Mesenchymal stem cell (in vitro differentiated cells and primary cell): ENCODE measurements around the gene CYB5R4.

ENCODE experiments used
- DNase-seq: peaks from one replicate; pipeline ENCODE4 v3.0.0-alpha.2; 2013
- H2AFZ ChIP-seq: one replicate; pipeline ENCODE4 v1.6.1; 2013; ENCODE audit warnings: low read depth, mild to moderate bottlenecking, control low read depth, inconsistent platforms, low read length, moderate library complexity
- H2AK5ac ChIP-seq: 2 replicates; pipeline ENCODE4 v1.6.1; 2013; ENCODE audit warnings: low read length, moderate library complexity, mild to moderate bottlenecking, inconsistent platforms; ENCODE audit not compliant: severe bottlenecking
- H2BK120ac ChIP-seq: one replicate; pipeline ENCODE4 v1.6.1; 2013; ENCODE audit warnings: low read depth, mild to moderate bottlenecking, inconsistent platforms, low read length, moderate library complexity
- H2BK12ac ChIP-seq, 2 experiments: one replicate each; pipeline ENCODE4 v1.6.1; 2013; ENCODE audit warnings: inconsistent platforms in 2 of 2, low read length in 2 of 2, mild to moderate bottlenecking in 2 of 2, moderate library complexity in 2 of 2, control low read depth in 1 of 2
- H2BK15ac ChIP-seq: one replicate; pipeline ENCODE4 v1.6.1; 2013; ENCODE audit warnings: mild to moderate bottlenecking, low read depth, inconsistent platforms; ENCODE audit not compliant: poor library complexity, severe bottlenecking
- H2BK5ac ChIP-seq: 2 replicates; pipeline ENCODE4 v1.6.1; 2013; ENCODE audit warnings: low read depth, mild to moderate bottlenecking, low read length, control low read depth, inconsistent platforms; ENCODE audit not compliant: poor library complexity, severe bottlenecking
- H3K14ac ChIP-seq, 2 experiments: one replicate each; pipeline ENCODE4 v1.6.1; 2013; ENCODE audit warnings: inconsistent platforms in 2 of 2, low read length in 2 of 2, control low read depth in 1 of 2, mild to moderate bottlenecking in 1 of 2, moderate library complexity in 1 of 2
- H3K18ac ChIP-seq, 2 experiments: one replicate each; pipeline ENCODE4 v1.6.1; 2013; ENCODE audit warnings: inconsistent platforms in 2 of 2, low read length in 2 of 2, control low read depth in 1 of 2, low read depth in 1 of 2, mild to moderate bottlenecking in 1 of 2
- H3K23ac ChIP-seq, 2 experiments: one replicate each; pipeline ENCODE4 v1.6.1; 2013; ENCODE audit warnings: inconsistent platforms in 2 of 2, low read length in 2 of 2, mild to moderate bottlenecking in 2 of 2, moderate library complexity in 2 of 2, control low read depth in 1 of 2
- H3K27ac ChIP-seq: 2 replicates; pipeline ENCODE4 v1.5.1; 2013; ENCODE audit warnings: mild to moderate bottlenecking, moderate library complexity, low read length, control low read depth, inconsistent platforms; ENCODE audit not compliant: poor library complexity, severe bottlenecking
- H3K27me3 ChIP-seq, 2 experiments: 2 replicates each; pipeline versions ENCODE4 v1.6.1 to v1.7.0; 2013; ENCODE audit warnings: low read length in 2 of 2, mild to moderate bottlenecking in 2 of 2, moderate library complexity in 2 of 2, control low read depth in 1 of 2, inconsistent platforms in 1 of 2; ENCODE audit not compliant: control insufficient read depth in 1 of 2, insufficient read depth in 1 of 2
- H3K36me3 ChIP-seq, 2 experiments: 2 replicates each; pipeline versions ENCODE4 v1.6.1 to v1.7.0; 2013; ENCODE audit warnings: low read length in 2 of 2, control low read depth in 1 of 2, inconsistent platforms in 1 of 2, low read depth in 1 of 2, mild to moderate bottlenecking in 1 of 2; ENCODE audit not compliant: insufficient read depth in 2 of 2, control insufficient read depth in 1 of 2
- H3K4ac ChIP-seq, 2 experiments: one replicate each; pipeline ENCODE4 v1.6.1; 2013; ENCODE audit warnings: inconsistent platforms in 2 of 2, low read length in 2 of 2, mild to moderate bottlenecking in 2 of 2, moderate library complexity in 2 of 2, control low read depth in 1 of 2, low read depth in 1 of 2
- H3K4me1 ChIP-seq: 2 replicates; pipeline ENCODE4 v1.6.1; 2013; ENCODE audit warnings: low read depth, low read length, control low read depth; ENCODE audit not compliant: control insufficient read depth, insufficient read depth
- H3K4me2 ChIP-seq: 2 replicates; pipeline ENCODE4 v1.6.1; 2013; ENCODE audit warnings: low read length, mild to moderate bottlenecking, inconsistent platforms; ENCODE audit not compliant: poor library complexity, severe bottlenecking
- H3K4me3 ChIP-seq, 2 experiments: 2 replicates each; pipeline versions ENCODE4 v1.5.1 to v1.7.0; 2013; ENCODE audit warnings: low read length in 2 of 2, mild to moderate bottlenecking in 2 of 2, control low read depth in 1 of 2, low read depth in 1 of 2; ENCODE audit not compliant: insufficient read depth in 1 of 2
- H3K79me1 ChIP-seq: replicated peaks from 2 replicates; pipeline ENCODE4 v1.6.1; 2013; ENCODE audit warnings: mild to moderate bottlenecking, control low read depth, low read length, inconsistent platforms; ENCODE audit not compliant: poor library complexity, severe bottlenecking
- H3K9ac ChIP-seq: 2 replicates; pipeline ENCODE4 v1.7.0; 2013; ENCODE audit warnings: mild to moderate bottlenecking, low read length, moderate library complexity
- H3K9me3 ChIP-seq: 2 replicates; pipeline ENCODE4 v1.7.0; 2013; ENCODE audit warnings: mild to moderate bottlenecking, low read length; ENCODE audit not compliant: control insufficient read depth
- H4K8ac ChIP-seq: one replicate; pipeline ENCODE4 v1.6.1; 2013; ENCODE audit warnings: inconsistent platforms, mild to moderate bottlenecking, low read length, moderate library complexity
- H4K91ac ChIP-seq: one replicate; pipeline ENCODE4 v1.6.1; 2013; ENCODE audit warnings: mild to moderate bottlenecking, low read length, inconsistent platforms
- WGBS: methylation state at CpG from one replicate; pipeline ENCODE4 v1.1.7; 2013; ENCODE audit warnings: mixed read lengths; 5-methylcytosine and 5-hydroxymethylcytosine counted together

CYB5R4 gene

DNA sequence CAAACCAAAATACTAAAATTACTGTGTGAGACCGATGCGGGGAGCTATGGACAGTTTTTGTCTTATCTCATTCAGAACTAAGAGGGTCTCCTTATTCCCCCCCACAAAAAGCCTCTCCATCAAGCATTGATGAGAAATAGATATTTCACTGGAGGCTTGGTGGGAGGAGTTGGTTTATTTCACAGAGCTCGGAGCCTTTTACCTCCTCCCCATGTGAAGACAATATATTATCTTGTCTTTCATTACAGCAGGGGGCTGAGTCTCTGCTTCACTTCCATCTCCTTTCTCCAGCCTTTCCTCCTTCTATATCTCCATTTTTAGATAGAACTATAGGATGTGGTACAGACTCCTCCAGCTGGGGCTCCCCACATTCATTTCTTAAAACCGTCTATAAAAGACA, 144.2 kb downstream of the CYB5R4 start:
- Histone ChIP-seq H2AFZ (no peak overlapping the region), H3K36me3 (no peaks in the 10 kb centered on the region), H3K79me1 (no peaks in the 10 kb centered on the region), H3K4me1 (no peaks in the 10 kb centered on the region), H3K27me3 (peaks cover 0 to 5% of the 10 kb centered on the region in 2 experiments), H2BK5ac (no peak overlapping the region), H4K8ac (no peak overlapping the region), H2BK15ac (no peak overlapping the region), H3K9me3 (no peaks in the 10 kb centered on the region), H3K27ac (no peak overlapping the region), H3K23ac (no peak overlapping the region), H2BK120ac (no peak overlapping the region), H3K4me2 (no peak overlapping the region), H3K14ac (no peak overlapping the region), H2AK5ac (no peak overlapping the region), H2BK12ac (no peak overlapping the region), H3K9ac (no peak overlapping the region), H3K4ac (no peak overlapping the region), H4K91ac (no peak overlapping the region), H3K18ac (no peak overlapping the region), H3K4me3 (no peak overlapping the region)
- WGBS, result no CpG with 5 or more reads among the region's 4 CpGs
- DNase-seq, result no peak

DNA sequence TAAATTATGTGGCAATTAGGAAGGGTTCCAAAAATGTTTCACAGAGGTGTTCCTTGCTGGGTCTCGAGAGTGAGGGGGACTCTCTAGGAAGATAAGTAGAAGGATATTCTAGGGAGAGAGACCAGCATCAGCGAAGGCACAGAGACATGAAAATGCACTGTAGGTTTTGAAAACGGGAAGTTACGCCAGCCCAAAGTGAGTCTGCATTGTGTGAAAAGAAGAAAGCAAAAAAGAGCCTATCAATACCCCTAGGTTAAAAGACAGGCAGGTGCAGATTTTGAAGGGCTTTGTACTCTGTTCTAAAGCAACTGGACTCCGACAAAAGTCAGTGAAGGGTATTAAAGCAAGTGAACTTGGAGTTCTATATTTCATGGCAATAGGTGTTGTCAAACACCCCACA, 148.4 kb downstream of the CYB5R4 start:
- peaks cover 0 to 5% of the 10 kb centered on the region in 2 experiments for H3K27me3 ChIP-seq
- WGBS, result 79% methylated on average over 5 of the region's 5 CpGs

DNA sequence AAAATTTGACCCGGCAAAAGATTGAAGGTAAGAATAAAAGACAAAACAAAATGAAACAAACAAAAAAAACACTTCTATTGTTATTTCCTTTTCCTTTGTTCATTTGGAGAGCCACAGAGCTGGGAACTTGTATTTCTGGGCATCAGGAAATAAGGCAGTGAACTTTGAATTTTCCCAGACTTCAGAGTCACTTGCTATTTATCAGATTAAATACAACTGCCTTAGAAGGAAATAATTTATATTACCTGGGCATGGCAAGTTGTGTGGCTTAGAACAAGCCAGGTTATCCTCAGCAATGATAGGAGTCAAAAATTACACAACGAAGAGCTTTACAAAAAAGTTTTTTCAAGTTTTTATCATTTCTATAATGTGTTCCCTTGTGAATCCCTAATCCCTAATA, 153.9 kb downstream of the CYB5R4 start:
- WGBS, result 100% methylated on average over 1 of the region's 2 CpGs
- H4K8ac ChIP-seq, result no peak overlapping the region

More for the DNA sequence above, 148.4 kb downstream of the CYB5R4 start:
- Histone ChIP-seq H3K79me1 (no peaks in the 10 kb centered on the region), H3K14ac (no peak overlapping the region), H3K27ac (no peak overlapping the region), H3K23ac (no peak overlapping the region), H3K9me3 (no peaks in the 10 kb centered on the region), H4K8ac (no peak overlapping the region), H3K18ac (no peak overlapping the region), H3K9ac (no peak overlapping the region), H2AFZ (no peak overlapping the region), H2AK5ac (no peak overlapping the region), H2BK15ac (no peak overlapping the region), H2BK5ac (no peak overlapping the region), H3K4me2 (no peak overlapping the region), H2BK12ac (no peak overlapping the region), H3K4me1 (no peaks in the 10 kb centered on the region), H3K36me3 (no peaks in the 10 kb centered on the region), H3K4me3 (no peak overlapping the region), H2BK120ac (no peak overlapping the region), H3K4ac (no peak overlapping the region), H4K91ac (no peak overlapping the region)
- no peak for DNase-seq

DNA sequence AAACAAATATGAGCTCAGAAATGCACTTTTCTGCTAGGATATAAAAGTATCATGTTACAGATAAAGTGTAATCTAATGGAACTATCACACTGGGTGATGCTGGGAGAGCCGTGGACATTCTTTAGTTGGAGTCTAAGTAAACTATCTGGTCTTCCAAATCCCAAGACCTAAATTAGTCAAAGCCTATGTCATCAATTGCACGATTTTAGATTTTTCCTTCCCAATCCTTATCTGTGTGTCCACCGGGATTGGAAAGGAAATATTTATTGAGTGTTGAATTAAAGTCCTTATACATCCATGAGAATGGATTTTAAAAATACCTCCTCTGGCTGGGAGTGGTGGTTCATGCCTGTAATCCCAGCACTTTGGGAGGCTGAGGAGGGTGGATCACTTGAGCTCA, 154.4 kb downstream of the CYB5R4 start:
- WGBS, result 57% methylated on average over 1 of the region's 3 CpGs
- peaks cover 0 to 5% of the 10 kb centered on the region in 2 experiments for H3K27me3 ChIP-seq
- no peaks in the 10 kb centered on the region for H3K9me3 ChIP-seq
- no peak overlapping the region for H3K4me3 ChIP-seq
- no peak overlapping the region for H2BK15ac ChIP-seq
- no peak overlapping the region for H2BK120ac ChIP-seq
- H3K14ac ChIP-seq, result no peak overlapping the region
- no peak overlapping the region for H3K9ac ChIP-seq
- H3K4ac ChIP-seq, result no peak overlapping the region
- no peak for DNase-seq
- H3K23ac ChIP-seq, result no peak overlapping the region
- no peaks in the 10 kb centered on the region for H3K36me3 ChIP-seq
- H2BK12ac ChIP-seq, result no peak overlapping the region
- no peak overlapping the region for H2AK5ac ChIP-seq
- no peak overlapping the region for H2BK5ac ChIP-seq
- no peak overlapping the region for H3K4me2 ChIP-seq
- no peak overlapping the region for H4K8ac ChIP-seq
- no peaks in the 10 kb centered on the region for H3K79me1 ChIP-seq
- no peak overlapping the region for H3K18ac ChIP-seq
- no peak overlapping the region for H3K27ac ChIP-seq
- no peaks in the 10 kb centered on the region for H3K4me1 ChIP-seq
- H4K91ac ChIP-seq, result no peak overlapping the region
- H2AFZ ChIP-seq, result no peak overlapping the region

More for the DNA sequence above, 153.9 kb downstream of the CYB5R4 start:
- no peak overlapping the region for H2BK120ac ChIP-seq
- H2BK5ac ChIP-seq, result no peak overlapping the region
- no peak overlapping the region for H2AFZ ChIP-seq
- no peak overlapping the region for H3K4me2 ChIP-seq
- no peaks in the 10 kb centered on the region for H3K4me1 ChIP-seq
- DNase-seq, result no peak
- H3K9me3 ChIP-seq, result no peaks in the 10 kb centered on the region
- H3K9ac ChIP-seq, result no peak overlapping the region
- H4K91ac ChIP-seq, result no peak overlapping the region
- H3K14ac ChIP-seq, result no peak overlapping the region
- H3K18ac ChIP-seq, result no peak overlapping the region
- H3K79me1 ChIP-seq, result no peaks in the 10 kb centered on the region
- H3K23ac ChIP-seq, result no peak overlapping the region
- H2BK15ac ChIP-seq, result no peak overlapping the region
- H3K4ac ChIP-seq, result no peak overlapping the region
- no peak overlapping the region for H2AK5ac ChIP-seq
- no peak overlapping the region for H3K4me3 ChIP-seq
- no peaks in the 10 kb centered on the region for H3K27me3 ChIP-seq
- no peak overlapping the region for H3K27ac ChIP-seq
- no peak overlapping the region for H2BK12ac ChIP-seq
- no peaks in the 10 kb centered on the region for H3K36me3 ChIP-seq
